Umbilical cord (tissue), 2 donors: ENCODE data around the gene FAT3. TPM values are rescaled to one million over a fixed set of nuclear protein-coding genes. Genes with fewer than 3 reads are reported as not detected.
A peak's percentile ranks its signal among the peaks of the same experiment; 100 is the strongest.

Experiments
- DNase-seq: peaks from one replicate; pipeline ENCODE4 v3.0.0-alpha.2; 2015; ENCODE audit warnings: low spot score
- total RNA-seq: library from RNA; depleted of rRNA; stranded (reverse); fragments of >200 nt; gene quantifications from one replicate; pipeline ENCODE4 v1.2.3, GENCODE V29; 2014; ENCODE audit warnings: low replicate concordance; ENCODE audit not compliant: insufficient read depth

Gene FAT3
- total RNA-seq, 1 donor from 2014 or later = 23.6 TPM

DNA sequence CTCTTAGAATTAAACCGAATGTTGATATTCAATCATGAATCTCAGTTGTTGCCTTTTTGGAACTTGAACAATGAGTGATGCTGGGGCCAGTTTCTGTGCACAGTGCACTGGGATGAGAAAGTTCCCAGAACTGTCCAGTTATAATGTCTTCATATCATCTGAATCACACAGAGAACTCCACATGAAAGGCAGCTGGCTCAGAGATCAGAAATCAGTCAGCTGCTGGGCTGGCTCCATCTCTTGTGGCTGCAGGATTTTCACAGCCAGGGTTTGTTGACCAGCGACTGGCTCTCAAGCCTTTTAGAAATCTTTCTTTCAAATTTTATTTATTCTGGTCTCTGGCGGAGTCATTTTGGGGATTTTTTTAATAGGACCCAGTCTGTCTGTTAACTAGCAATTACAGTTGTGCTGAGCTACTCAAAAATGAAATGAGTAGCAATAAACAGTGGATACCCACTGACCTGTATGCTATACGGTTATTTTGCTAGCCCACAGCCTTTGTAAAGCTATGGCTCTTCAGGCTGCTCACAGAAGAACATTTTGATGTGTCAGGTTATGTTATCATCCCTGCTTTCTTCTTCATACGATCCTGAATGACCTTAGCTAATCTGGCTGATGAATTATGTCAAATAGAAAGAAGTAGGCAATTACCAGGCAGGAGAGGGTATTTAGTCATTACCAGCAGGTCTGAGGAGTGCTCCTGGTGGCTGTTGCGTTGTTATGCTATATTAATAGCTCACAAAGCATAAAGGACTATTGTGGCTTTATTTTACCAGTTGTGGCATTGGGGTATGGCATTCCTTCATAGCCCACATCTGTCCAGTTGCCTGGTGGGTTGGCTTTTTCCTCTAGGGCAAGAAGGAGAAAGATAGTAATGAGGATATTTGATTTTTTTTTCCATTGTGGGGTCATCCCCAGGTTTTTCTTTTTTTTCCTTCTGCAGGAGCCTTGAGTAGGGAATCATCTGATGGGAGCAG is 3.6 kb downstream of the FAT3 start:
- DNase-seq = peak; percentile 64

DNA sequence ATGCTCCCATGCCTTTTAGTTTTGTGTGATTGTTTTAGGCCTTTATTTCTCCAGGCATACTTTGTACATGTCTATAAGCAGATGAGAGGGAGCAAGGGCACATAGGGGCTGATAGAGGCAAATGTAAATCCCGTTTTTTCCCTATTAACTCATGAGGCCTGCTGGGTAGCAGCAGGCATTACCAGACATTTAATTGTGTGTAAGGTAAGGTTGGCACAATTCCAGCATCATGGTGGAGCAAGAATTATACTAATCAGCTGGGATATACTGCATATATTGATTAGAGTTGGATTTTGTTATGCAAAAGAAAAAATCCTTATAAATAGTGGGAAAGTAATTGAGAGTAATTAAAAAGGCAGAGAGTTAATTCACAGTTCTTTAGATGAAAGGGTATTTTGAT is 12.2 kb downstream of the FAT3 start:
- no peak for DNase-seq

DNA sequence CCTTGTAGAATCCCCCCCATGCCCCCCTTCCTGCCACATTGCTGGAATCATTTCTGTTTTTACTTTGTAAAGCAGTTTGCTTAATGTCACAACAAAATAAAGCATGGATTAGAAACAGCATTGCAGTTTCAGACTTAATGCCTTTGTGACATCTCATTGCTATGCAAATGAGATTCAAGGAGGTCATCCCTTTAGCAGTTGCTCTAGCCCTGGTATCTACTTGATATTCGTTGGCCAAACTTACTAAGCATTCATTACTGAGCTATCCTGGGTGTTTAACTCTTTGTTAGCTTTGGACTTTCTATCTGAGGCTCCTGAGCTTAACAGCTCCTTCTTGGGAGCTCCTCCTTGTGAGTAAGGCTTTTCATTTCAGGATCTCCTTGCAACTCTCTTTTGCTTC is 16.3 kb downstream of the FAT3 start:
- no peak for DNase-seq

DNA sequence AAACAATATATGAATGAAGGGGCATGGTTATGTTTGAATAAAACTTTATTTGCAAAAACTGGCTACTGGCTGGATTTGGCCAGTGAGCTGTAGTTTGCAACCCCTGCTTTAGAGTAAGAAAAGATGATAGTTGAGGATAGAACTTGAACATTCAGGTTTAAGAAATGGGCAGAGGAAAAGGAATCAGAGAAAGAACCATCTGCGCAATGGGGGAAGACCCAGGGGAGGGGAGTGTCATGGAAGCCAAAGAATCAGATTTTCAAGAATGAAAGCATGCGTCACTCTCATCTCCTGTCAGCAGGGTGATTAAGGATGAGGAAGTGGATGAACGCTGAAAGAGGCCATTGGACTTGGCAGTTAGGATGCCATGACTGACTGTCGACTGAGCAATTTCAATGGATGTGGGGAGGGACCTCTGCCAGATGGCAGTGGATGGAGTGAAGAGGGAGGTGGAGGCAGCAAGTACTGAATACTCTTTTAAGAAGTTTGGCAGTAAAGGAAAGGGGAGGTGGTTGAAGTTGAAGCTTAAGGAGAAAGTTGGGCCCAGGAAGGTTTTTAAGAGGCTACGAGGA is 21.2 kb downstream of the FAT3 start:
- no peak for DNase-seq

DNA sequence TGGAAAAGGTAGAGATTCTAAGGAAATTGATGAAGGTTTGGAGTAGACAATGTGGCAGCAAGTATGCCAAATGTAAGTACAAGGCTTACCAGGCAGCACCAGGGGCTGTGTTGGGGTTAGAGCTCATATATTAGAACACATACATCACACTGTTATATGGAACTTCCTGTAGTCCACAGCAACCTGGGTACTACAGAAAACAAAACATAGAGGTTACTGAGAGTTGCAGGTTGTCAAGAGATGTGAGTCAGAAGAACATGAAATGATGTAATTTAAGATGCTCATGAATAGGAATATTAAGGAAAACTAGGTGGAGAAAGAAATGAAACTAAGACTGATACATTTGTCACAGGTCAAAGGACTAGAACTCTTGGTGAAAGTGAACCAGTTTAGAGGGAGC is 22.0 kb downstream of the FAT3 start:
- DNase-seq = no peak

DNA sequence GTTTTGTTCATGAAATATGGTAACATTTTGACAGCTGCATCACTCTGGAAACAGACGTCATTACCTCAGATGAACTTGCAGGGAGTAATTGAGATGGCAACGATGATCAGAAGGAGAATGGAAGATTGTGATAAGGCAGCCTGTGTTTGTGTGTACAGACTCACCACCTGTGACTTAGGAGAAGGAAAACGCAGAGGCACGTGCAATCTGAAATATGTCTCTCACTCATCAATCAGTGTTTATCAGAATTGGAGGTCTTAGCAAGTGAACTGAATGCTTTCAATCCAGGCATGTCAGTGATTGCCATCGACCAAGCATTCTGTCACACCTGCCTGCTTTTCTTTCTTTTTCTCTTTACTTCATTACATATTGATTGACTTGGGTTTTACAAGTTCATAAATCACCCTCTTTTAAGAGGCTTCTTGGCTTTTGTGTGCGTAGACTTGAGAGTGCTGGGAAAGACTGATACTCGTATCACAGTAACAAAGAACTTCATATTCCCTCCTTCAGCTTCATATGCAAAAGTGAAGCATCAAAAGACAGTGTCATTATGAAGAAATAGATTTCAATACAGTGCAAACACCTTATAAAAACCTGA is 24.6 kb downstream of the FAT3 start:
- no peak for DNase-seq

DNA sequence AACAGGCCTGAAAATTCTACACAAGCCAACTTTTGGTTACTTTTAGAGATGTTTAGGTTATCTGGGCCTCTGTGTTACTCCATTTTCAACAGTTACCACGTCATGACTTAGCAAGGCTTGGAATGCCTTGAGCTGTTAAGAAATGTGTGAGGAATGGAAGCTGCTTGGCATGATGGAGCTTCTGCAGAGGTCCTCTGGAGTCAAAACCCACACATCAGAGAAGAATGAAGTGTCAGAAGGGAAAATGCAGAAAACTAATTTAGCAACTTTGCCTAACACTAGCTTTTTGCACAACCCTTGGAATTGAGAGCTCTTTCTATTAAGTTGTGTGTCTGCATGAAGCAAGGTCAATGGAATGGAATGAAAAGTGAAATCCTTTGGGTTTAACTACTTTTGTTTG is 27.4 kb downstream of the FAT3 start:
- no peak for DNase-seq

DNA sequence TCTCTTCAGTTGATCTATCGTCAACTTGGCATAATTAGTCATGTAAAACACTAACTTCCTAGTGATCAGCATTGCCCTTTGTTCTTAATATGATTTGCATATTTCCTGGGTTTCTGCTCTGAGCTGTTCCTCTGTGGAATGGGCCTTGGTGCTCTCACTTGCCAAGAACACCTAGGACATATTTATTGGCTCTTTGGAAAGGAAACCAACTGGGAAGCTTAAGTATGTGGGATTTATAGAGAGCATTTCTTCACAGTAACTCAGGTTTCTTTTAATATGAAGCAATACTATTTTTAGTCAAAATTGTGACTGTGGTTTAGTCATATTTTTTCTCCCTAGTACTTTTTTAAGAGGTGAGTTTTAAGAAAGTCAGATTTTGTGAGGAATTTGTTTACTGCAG is 28.8 kb downstream of the FAT3 start:
- no peak for DNase-seq

DNA sequence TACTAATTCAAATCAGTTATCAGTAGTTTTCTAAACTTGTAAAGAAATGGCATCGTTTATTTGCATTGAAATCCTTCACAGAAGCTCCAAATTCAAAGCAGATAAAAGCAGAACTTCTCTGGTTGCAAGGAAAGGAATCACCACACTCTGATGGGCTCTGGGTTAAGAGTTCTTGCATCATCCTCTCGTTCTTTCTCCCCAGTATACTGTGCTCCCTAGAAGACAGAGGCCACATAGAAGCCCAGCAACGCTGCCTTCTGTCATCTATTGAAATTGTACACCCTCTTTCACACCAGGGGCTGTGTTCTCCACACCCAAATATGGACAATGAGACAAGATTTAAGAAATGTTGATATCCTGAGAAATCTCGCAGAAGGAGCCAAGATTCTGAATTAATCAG is 29.3 kb downstream of the FAT3 start:
- peak; percentile 67 for DNase-seq

DNA sequence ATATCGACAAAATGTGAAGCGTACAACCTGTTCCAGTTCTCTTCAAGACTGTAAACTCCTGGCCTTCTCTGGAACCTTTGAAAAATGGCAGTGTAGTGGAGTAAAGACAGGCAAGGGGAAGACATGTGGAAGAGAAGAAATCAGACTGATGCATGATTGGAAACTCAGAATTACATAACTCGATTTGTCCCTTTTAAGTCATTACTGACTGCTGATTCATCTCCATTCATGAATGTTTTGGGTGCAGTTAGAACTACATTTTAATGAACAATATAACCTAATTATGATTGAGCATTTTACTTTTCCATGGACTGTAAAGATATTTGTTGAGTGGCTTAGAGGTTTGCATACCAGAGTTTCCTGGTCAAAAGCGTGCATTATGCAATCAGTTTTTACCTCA is 32.9 kb downstream of the FAT3 start:
- DNase-seq = no peak

DNA sequence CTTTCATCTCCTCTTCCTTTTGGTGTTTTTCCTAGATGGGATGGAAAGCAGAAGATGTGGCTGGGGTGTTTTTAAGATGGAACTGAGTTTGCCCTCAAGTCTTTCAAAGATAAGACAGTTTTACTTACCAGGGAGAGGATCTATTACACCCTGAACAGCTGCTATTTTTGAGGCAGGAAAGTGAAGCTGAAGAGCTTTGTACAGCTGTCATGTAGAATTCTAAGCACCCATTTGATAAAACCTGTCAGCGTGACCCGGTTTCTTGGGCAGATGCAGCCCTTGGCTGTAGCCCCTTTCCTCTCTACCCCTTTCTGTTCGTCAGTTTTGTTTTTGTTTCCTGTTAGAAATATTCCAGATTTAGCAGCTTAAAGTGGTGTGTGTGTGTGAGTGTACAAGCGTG is 35.2 kb downstream of the FAT3 start:
- DNase-seq = no peak

DNA sequence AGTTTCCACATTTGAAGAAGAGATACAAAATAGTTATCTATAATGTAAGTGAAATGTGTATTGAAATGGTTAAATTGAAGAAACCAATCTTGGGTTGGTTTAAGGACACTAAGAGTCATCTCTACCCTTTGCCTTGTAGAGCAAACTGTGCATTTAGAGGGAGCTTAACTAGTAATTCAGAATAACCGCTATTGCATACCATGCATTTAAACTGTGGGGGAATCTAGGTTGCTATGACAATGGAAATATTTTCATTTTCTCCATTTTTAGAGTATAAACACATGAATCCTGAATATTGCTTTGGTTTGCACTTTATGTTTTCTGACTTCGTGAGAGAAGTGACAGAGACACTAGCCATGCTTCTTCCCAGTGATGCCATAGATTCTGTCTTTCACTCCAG is 39.7 kb downstream of the FAT3 start:
- no peak for DNase-seq

DNA sequence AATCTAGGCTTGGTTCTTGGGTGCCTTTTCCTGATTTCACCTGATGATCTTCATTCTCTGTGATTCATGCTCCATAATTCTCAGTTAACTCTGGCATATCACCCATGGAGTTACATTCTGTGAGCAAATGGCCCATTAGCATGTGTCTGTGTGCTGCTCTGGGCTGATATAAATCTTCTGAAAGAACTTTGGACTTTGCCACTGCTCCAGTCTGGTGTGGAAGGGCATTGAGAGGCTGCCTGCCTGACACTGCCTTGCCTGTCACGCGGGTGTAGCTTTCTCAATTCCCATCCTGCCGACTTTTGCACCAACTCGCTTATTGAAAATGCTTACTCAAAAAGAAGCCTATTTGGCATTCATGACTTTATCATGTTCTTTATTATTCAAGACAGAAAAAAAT is 42.2 kb downstream of the FAT3 start:
- DNase-seq = no peak

DNA sequence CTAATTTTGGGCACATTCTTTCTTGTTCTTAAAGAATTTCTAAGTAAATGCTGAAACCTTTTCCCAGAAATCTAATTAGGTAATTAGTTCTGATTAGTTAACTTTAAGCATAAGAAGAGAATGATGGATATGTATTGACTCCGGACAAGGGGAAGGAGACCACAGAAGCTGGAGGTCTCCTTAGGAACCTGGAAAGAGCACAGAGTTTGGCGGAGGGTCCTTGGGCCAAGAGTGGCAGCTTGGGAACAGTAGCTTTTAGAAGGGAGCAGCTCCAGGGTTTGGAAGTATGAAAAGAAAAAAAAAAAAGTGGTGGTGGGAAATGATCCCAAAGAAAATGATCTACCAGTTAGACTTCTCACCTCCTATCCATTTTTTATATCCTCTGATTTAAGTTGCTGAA is 42.7 kb downstream of the FAT3 start:
- no peak for DNase-seq

DNA sequence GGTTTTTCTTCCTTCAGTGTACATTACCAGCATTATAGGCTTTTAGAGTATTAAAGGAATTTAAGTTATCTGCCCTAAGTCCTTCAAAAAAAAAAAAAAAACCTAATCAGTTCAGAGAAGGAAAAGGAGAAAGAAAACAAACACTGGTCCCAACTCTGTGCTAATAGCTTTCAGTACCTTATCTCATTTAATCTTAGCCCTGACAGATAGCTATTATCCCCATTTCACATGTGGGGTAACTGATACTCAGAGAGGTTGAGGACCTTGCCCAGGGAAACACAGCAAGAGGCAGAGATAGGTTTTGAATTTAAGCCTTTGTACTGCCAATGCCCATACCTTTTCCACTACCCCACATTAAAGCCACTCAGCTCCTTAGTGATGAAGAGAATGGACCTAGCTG is 43.4 kb downstream of the FAT3 start:
- no peak for DNase-seq

DNA sequence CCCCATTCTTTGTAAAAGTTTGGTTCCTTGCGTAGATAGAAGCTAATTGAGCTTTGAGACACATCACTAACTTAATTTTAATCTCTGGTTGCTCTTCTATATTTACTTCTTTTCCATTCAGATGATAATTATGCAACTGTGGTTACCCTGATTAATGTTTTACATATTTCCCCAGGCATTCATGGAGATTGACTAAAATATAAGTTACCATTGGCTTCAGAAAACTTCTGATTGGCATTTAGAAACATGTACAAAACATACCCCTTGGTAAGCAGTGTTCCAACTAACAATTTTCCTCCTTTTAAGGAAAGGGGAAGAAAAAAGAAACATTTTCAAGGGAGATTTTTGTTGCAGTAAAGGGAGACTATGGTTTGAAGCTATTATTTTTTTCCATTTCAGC is 43.9 kb downstream of the FAT3 start:
- no peak for DNase-seq

DNA sequence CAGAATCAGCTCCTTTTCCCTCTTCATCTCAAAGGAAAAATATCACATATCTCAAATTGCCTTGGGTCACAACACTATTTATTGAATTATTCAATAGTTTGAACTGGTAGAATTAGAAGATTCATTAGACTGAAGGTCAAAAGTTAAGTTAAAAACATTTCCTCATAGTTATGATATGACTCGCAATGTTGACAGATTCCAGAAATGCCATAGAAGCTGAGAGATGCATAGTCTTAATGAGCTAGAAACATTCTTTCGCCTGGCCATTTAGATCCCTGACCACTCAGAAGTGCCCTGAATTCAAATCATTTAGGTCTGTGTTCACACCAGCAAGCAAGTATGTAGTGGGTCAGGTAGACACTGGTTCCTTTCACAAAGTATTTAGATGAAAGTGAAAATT is 44.4 kb downstream of the FAT3 start:
- DNase-seq = peak; percentile 43

DNA sequence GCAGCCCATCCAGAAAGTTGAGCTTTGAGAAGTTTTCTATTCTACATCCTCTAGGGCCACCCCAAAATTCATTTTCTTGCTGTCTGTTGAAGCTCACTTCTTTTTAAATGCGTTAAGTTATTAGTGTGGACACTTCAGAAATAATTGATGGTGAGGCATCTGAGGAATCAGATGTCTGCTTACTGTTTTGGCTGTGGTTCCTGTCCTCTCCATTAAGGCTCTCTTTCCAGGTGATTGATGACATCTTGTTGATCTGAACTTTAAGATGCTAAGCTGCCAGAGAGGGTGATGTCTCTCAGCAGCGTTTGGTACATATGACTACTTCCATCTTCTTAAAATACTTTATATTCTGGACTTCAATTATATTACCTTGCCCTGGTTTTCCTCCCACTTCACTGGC is 45.2 kb downstream of the FAT3 start:
- DNase-seq = no peak

DNA sequence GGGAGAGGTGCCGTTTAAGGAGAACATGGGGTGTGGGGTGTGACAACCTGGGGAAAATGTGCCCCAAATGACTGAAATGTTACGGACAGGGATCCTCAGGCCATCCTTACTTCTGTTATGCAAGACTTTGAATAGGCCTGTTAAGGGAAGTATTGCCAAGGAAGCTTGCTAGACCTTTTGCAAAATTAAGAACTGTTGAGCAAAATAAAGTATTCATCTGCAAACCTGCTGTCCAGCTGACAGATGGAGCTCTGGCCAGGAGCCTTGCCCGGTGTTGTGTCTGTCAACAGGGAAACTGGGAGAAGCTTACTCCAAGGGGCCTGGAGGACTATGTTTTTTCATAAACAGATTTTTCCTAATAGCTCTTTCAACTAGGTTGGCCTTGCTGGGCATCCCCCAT is 48.0 kb downstream of the FAT3 start:
- DNase-seq = no peak
